Endothelial cell of umbilical vein (primary cell): ENCODE data around the gene ALG12. TPM values are rescaled to one million over a fixed set of nuclear protein-coding genes. Genes with fewer than 3 reads are reported as not detected.

Experiments used
- BruUV-seq: library from RNA; stranded (reverse); fragments of 400-500 nt; replicated peaks from 2 replicates; lab custom pipeline; 2021; lab: Mats Ljungman, UMichigan
- CTCF ChIA-PET: fragments of 300-600, 350-600 bp; sonication (Branson Sonifier 250); formaldehyde crosslinking; loops from one replicate; lab custom pipeline; 2021; ENCODE audit warnings: antibody characterized with exemption, inconsistent platforms; lab: Charles Lee
- POLR2A ChIA-PET: fragments of 300-600, 350-600 bp; sonication (Branson Sonifier 250); formaldehyde crosslinking; loops from one replicate; lab custom pipeline; 2021; ENCODE audit warnings: antibody characterized with exemption, inconsistent platforms; lab: Charles Lee
- DNase-seq: peaks from one replicate; pipeline ENCODE4 v3.0.0-alpha.2; 2011; ENCODE audit warnings: low read depth, low spot score
- FAIRE-seq: peaks from 2 replicates; lab custom pipeline; 2011; peaks lifted over from hg19 to GRCh38; lab: Jason Lieb, UNC
- H2AFZ ChIP-seq: 2 replicates; pipeline ENCODE4 v1.6.0; 2012; ENCODE audit warnings: low read depth, low read length, control low read depth, inconsistent platforms
- H3K27ac ChIP-seq: 2 replicates; pipeline ENCODE4 v1.5.1; 2011; ENCODE audit warnings: low read depth, mild to moderate bottlenecking, control low read depth, low read length, moderate library complexity; ENCODE audit not compliant: insufficient read depth
- H3K27me3 ChIP-seq, 2 experiments: 2 replicates each; pipeline versions ENCODE4 v1.6.0 to v1.6.1; 2011; ENCODE audit warnings: low read length in 2 of 2, mixed read lengths in 1 of 2; ENCODE audit not compliant: control insufficient read depth in 2 of 2, insufficient read depth in 2 of 2
- H3K36me3 ChIP-seq, 2 experiments: 2 replicates in 1 of 2; 3 replicates in 1 of 2; pipeline ENCODE4 v1.5.1; 2011; ENCODE audit warnings: low read length in 2 of 2, mild to moderate bottlenecking in 1 of 2, moderate library complexity in 1 of 2; ENCODE audit not compliant: control insufficient read depth in 2 of 2, insufficient read depth in 2 of 2; ENCODE audit errors: extremely low read depth in 1 of 2
- H3K4me1 ChIP-seq: 3 replicates; pipeline ENCODE4 v1.5.1; 2011; ENCODE audit warnings: mild to moderate bottlenecking, low read length; ENCODE audit not compliant: control insufficient read depth, insufficient read depth; ENCODE audit errors: extremely low read depth
- H3K4me2 ChIP-seq: 2 replicates; pipeline ENCODE4 v1.6.1; 2011; ENCODE audit warnings: low read length, control low read depth, mixed read lengths; ENCODE audit not compliant: insufficient read depth
- H3K4me3 ChIP-seq, 3 experiments: fragments of 200-600 bp in 1 of 3; sonication (generic), shearing (Covaris generic) in 1 of 3; replicated peaks in 1 of 3; 2 replicates each; pipeline ENCODE4 v1.5.1; 2011 to 2016; ENCODE audit warnings: control low read depth in 3 of 3, low read length in 3 of 3, mild to moderate bottlenecking in 2 of 3, inconsistent platforms in 1 of 3, low read depth in 1 of 3, moderate library complexity in 1 of 3; ENCODE audit not compliant: insufficient read depth in 1 of 3
- H3K79me2 ChIP-seq: 2 replicates; pipeline ENCODE4 v1.6.0; 2012; ENCODE audit warnings: low read length, inconsistent platforms; ENCODE audit not compliant: control insufficient read depth, insufficient read depth
- H3K9ac ChIP-seq: replicated peaks from 2 replicates; pipeline ENCODE3; 2011; ENCODE audit warnings: low read length, control low read depth; ENCODE audit not compliant: insufficient read depth; ENCODE audit errors: extremely low read depth
- H3K9me1 ChIP-seq: replicated peaks from 3 replicates; pipeline ENCODE4 v1.6.0; 2011; ENCODE audit warnings: mild to moderate bottlenecking, low read length; ENCODE audit not compliant: control insufficient read depth, insufficient read depth; ENCODE audit errors: extremely low read depth
- H3K9me3 ChIP-seq: replicated peaks from 2 replicates; pipeline ENCODE4 v1.5.1; 2012; ENCODE audit warnings: low read length, inconsistent platforms; ENCODE audit not compliant: control insufficient read depth, insufficient read depth
- H4K20me1 ChIP-seq: replicated peaks from 2 replicates; pipeline ENCODE3; 2011; ENCODE audit warnings: mild to moderate bottlenecking, low read length; ENCODE audit not compliant: control insufficient read depth, insufficient read depth; ENCODE audit errors: extremely low read depth
- CTCF ChIP-seq, 2 donors: IDR thresholded peaks; 1 replicate in 1 of 2; 2 replicates in 1 of 2; pipeline ENCODE4 v1.5.1; 2011; ENCODE audit warnings: low read length in 2 of 2, mild to moderate bottlenecking in 2 of 2, moderate library complexity in 2 of 2, control low read depth in 1 of 2, inconsistent platforms in 1 of 2, low read depth in 1 of 2; ENCODE audit not compliant: insufficient read depth in 1 of 2; ENCODE audit errors: extremely low read depth in 1 of 2
- EZH2 ChIP-seq: IDR thresholded peaks from 2 replicates; pipeline ENCODE4 v1.6.1; 2012; ENCODE audit warnings: borderline replicate concordance, low read depth, mild to moderate bottlenecking, moderate library complexity, low read length, inconsistent platforms; ENCODE audit not compliant: severe bottlenecking
- FOS ChIP-seq: IDR thresholded peaks from 2 replicates; pipeline ENCODE4 v1.6.1; 2011; ENCODE audit warnings: mild to moderate bottlenecking, low read length, moderate library complexity, borderline replicate concordance; ENCODE audit not compliant: insufficient read depth
- GATA2 ChIP-seq: IDR thresholded peaks from 2 replicates; pipeline ENCODE4 v1.7.0; 2011; ENCODE audit warnings: low read depth, mild to moderate bottlenecking, moderate library complexity, mixed read lengths, low read length; ENCODE audit not compliant: insufficient read length, insufficient read depth
- JUN ChIP-seq: IDR thresholded peaks from 2 replicates; pipeline ENCODE4 v1.6.1; 2011; ENCODE audit warnings: borderline replicate concordance, low read depth; ENCODE audit not compliant: insufficient read length, insufficient read depth
- MYC ChIP-seq: IDR thresholded peaks from one replicate; pipeline ENCODE4 v1.6.1; 2011; ENCODE audit warnings: mild to moderate bottlenecking, low read depth, low read length
- POLR2A ChIP-seq: IDR thresholded peaks from 2 replicates; pipeline ENCODE4 v1.6.1; 2012; ENCODE audit warnings: low read depth, mild to moderate bottlenecking, control low read depth, low read length
- POLR2AphosphoS5 ChIP-seq: IDR thresholded peaks from 2 replicates; pipeline ENCODE4 v1.6.1; 2012; ENCODE audit warnings: low read depth, mild to moderate bottlenecking, control low read depth, low read length, moderate library complexity; ENCODE audit not compliant: insufficient read depth
- dilution Hi-C: fragments of 300-500 bp; cut with MboI; formaldehyde crosslinking; loops from one replicate; pipeline ENCODE4 v1.15.0; 2019; ENCODE audit warnings: low sequenced_read_pairs; ENCODE audit not compliant: extremely low pct_ligation_motif_present
- intact Hi-C: fragments of 100-400 bp; cut with micrococcal nuclease; formaldehyde crosslinking; loops from one replicate; pipeline ENCODE4 v1.10.0; 2022
- polyA plus RNA-seq, 4 experiments: library from polyadenylated mRNA; depleted of rRNA in 3 of 4; stranded (reverse) in 3 of 4; unstranded in 1 of 4; fragments of >200 nt; gene quantifications; 2 replicates each; pipeline versions ENCODE4 v1.2.1 to v1.2.3, GENCODE V29; 2011 to 2012; ENCODE audit warnings: missing spikeins in 1 of 4
- total RNA-seq: library from RNA; stranded (reverse); gene quantifications from 2 replicates; pipeline ENCODE4 v1.2.3, GENCODE V29; 2021
- TF ChIP-seq, protein P1 (sequence below): IDR thresholded peaks from 2 replicates; pipeline ENCODE4 v1.6.1; 2011; ENCODE audit not compliant: insufficient read depth, insufficient read length

ALG12 gene
- total and polyA plus RNA-seq, 2 donors (not counting 3 experiments of a cell fraction or from before 2014, with no cell fraction given): 14.6 to 18.0 TPM

- Histone ChIP-seq H3K36me3 (peaks cover 16 to 26% of the 10 kb centered on the region in 2 experiments), H3K9me3 (no peaks in the 10 kb centered on the region), H3K9ac (peak overlapping the region; percentile 84), H3K27ac (peak overlapping the region; percentile 80), H4K20me1 (no peaks in the 10 kb centered on the region), H3K79me2 (peaks cover 39% of the 10 kb centered on the region), H3K9me1 (no peaks in the 10 kb centered on the region), H3K4me2 (peak overlapping the region; percentile 57), H3K4me1 (peaks cover 23% of the 10 kb centered on the region), H2AFZ (peak overlapping the region; percentile 50), H3K4me3 (peak overlapping the region; percentile 31 to 80 (median 42)), H3K27me3 (no peaks in the 10 kb centered on the region)
- ChIA-PET POLR2A (interaction anchor here (0.9 to 1.8 kb wide), 3 partner anchors 11 to 24 kb away, joined by 3 to 14 read pairs (median 3); no protein-coding TSS in a partner anchor), CTCF (interaction anchor here (0.7 to 3.7 kb wide), 5 partner anchors 8 to 71 kb away, joined by 3 to 32 read pairs (median 3); no protein-coding TSS in a partner anchor)
- DNase-seq (no peak), FAIRE-seq (no peak)
- dilution Hi-C loops: no loop called here
- BruUV-seq: TSS peak; percentile 75
- TF ChIP-seq FOS (no peak), EZH2 (no peak), GATA2 (no peak), POLR2A (no peak)
- intact Hi-C loops: loop anchor here (1.0 kb wide), 2 partner anchors 23 to 41 kb away; partner anchors contain the start of genes ALG12 and CRELD2
Measured at GRCh38 chr22:49959782-49960158, 41.5 kb upstream of the ALG12 start.

DNA sequence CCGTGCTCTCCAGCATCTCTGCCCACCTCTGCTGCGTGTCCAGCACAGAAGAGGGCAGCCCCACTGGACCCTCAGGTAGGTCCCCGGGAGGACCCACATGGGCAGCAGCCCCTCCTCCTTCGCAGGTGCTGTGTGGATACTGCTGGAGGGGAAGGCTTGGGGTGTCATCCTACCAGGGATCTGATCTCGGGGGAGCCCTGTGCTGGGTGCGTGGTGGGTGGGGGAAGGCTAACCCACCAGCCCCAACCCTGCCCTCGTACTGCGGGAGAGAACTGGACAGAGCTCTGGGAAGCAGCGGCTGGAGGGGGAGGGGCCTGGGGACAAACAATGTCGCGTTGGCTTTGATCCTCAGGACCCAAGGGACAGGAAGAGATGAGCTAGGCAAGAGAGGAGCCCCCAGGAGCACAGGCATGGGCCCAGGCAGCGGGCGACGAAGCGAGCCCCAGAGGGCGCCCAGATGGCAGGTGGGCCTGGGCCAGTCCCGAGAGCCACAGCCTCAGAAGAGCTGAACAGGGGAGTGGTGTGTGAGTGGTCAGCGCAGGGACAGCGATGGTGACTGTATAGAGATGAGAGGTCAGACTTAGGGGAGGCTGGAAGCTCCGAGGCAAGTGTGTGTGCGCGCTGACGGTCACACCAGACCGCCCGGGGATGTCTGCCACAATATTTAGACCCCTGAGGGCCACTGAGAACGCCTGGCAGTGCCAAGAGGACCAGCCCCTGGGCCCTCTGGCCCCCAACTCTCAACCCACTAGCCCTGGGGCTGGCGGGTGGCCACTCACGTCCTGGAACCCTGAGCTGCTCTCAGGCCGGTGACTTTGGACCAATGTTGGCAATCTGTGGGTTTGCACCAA is 40.9 kb upstream of the ALG12 start:
- Histone ChIP-seq H3K9ac (peak overlapping the region; percentile 84), H4K20me1 (no peaks in the 10 kb centered on the region), H3K36me3 (peaks cover 10 to 20% of the 10 kb centered on the region in 2 experiments), H2AFZ (no peak overlapping the region), H3K4me2 (peak overlapping the region; percentile 57), H3K79me2 (peaks cover 33% of the 10 kb centered on the region), H3K27me3 (no peaks in the 10 kb centered on the region), H3K9me3 (no peaks in the 10 kb centered on the region), H3K9me1 (no peaks in the 10 kb centered on the region), H3K4me3 (peak overlapping the region in 2 of 3 experiments; percentile 42 to 80), H3K27ac (peak overlapping the region; percentile 80), H3K4me1 (peaks cover 19% of the 10 kb centered on the region)
- TF ChIP-seq FOS (no peak), JUN (no peak), MYC (no peak), GATA2 (no peak), POLR2A (no peak), EZH2 (no peak), POLR2AphosphoS5 (no peak), CTCF (IDR thresholded peaks at IDR 0.05; ENCODE audit: extremely low read depth in 1 of 2, insufficient read depth in 1 of 2, low read depth in 1 of 2, low read length in 2 of 2) (no peak)
- TF ChIP-seq, protein P1, sequence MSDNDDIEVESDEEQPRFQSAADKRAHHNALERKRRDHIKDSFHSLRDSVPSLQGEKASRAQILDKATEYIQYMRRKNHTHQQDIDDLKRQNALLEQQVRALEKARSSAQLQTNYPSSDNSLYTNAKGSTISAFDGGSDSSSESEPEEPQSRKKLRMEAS: no peak
- FAIRE-seq (peak; percentile 18), DNase-seq (no peak)
- intact Hi-C loops (no loop called here), dilution Hi-C loops (no loop called here)
- CTCF ChIA-PET: interaction anchor here (0.7 to 1.0 kb wide), 2 partner anchors 28 to 71 kb away, joined by 3 to 6 read pairs; no protein-coding TSS in a partner anchor
- POLR2A ChIA-PET: no interaction called here
- BruUV-seq: no TSS peak
